GM12891 (cell line): ENCODE results near the gene APLF.

Experiments used
- DNase-seq: peaks from one replicate; pipeline ENCODE4 v3.0.0; 2011; ENCODE audit warnings: low spot score; ENCODE audit not compliant: insufficient read length
- FAIRE-seq: peaks from 2 replicates; lab custom pipeline; 2011; peaks lifted over from hg19 to GRCh38; lab: Jason Lieb, UNC
- PAX5 ChIP-seq: IDR thresholded peaks from 2 replicates; pipeline ENCODE4 v1.6.1; 2011; ENCODE audit warnings: low read length, moderate library complexity, mild to moderate bottlenecking; ENCODE audit not compliant: insufficient read depth, severe bottlenecking
- POLR2A ChIP-seq: IDR thresholded peaks from 2 replicates; pipeline ENCODE4 v1.6.1; 2011; ENCODE audit warnings: low read depth, low read length, control low read depth
- POLR2AphosphoS5 ChIP-seq: IDR thresholded peaks from 2 replicates; pipeline ENCODE4 v1.6.1; 2011; ENCODE audit warnings: low read depth, low read length, control low read depth
- POU2F2 ChIP-seq: IDR thresholded peaks from 2 replicates; pipeline ENCODE4 v1.6.1; 2011; ENCODE audit warnings: low read depth, mild to moderate bottlenecking, control low read depth, low read length, moderate library complexity
- SPI1 ChIP-seq: IDR thresholded peaks from 2 replicates; pipeline ENCODE4 v1.6.1; 2011; ENCODE audit warnings: low read depth, low read length, control low read depth
- TAF1 ChIP-seq: IDR thresholded peaks from 2 replicates; pipeline ENCODE4 v1.6.1; 2011; ENCODE audit warnings: low read depth, low read length, control low read depth

The APLF gene

GRCh38 chr2:68428126-68428525, 39.3 kb upstream of the APLF start:
- TF ChIP-seq POU2F2 (no peak), PAX5 (no peak), POLR2AphosphoS5 (no peak), POLR2A (no peak), SPI1 (no peak), TAF1 (no peak)
- no peak for DNase-seq
- FAIRE-seq = no peak

- DNase-seq = no peak
- no peak for FAIRE-seq
- TF ChIP-seq POU2F2 = no peak
- TF ChIP-seq SPI1 = no peak
- TF ChIP-seq PAX5 = no peak
- TF ChIP-seq TAF1 = no peak
These were observed 38.6 kb upstream of the APLF start for GRCh38 chr2:68428746-68429145.

GRCh38 chr2:68429311-68429826, 38.0 kb upstream of the APLF start:
- no peak for FAIRE-seq

GRCh38 chr2:68431316-68431972, 35.9 kb upstream of the APLF start:
- no peak for FAIRE-seq
- TF ChIP-seq PAX5 = no peak
- no peak for TF ChIP-seq POLR2AphosphoS5
- TF ChIP-seq POU2F2 = no peak
- no peak for TF ChIP-seq TAF1
- no peak for TF ChIP-seq POLR2A
- no peak for TF ChIP-seq SPI1
- DNase-seq = no peak

More at GRCh38 chr2:68429311-68429826, 38.0 kb upstream of the APLF start:
- DNase-seq = no peak
- no peak for TF ChIP-seq PAX5
- no peak for TF ChIP-seq POU2F2
- no peak for TF ChIP-seq SPI1
- TF ChIP-seq POLR2A = no peak
- no peak for TF ChIP-seq POLR2AphosphoS5
- no peak for TF ChIP-seq TAF1

- no peak for DNase-seq
- FAIRE-seq = no peak
- TF ChIP-seq POLR2AphosphoS5 = no peak
- no peak for TF ChIP-seq TAF1
- TF ChIP-seq POU2F2 = no peak
- no peak for TF ChIP-seq POLR2A
- no peak for TF ChIP-seq PAX5
- TF ChIP-seq SPI1 = no peak
These were observed 34.4 kb upstream of the APLF start for GRCh38 chr2:68432696-68433658.

- FAIRE-seq (peak; percentile 76), DNase-seq (no peak)
- TF ChIP-seq POLR2A (no peak), TAF1 (no peak), POU2F2 (no peak), PAX5 (no peak), SPI1 (no peak), POLR2AphosphoS5 (no peak)
These were observed 32.4 kb upstream of the APLF start for GRCh38 chr2:68434981-68435380.

GRCh38 chr2:68435615-68436014, 31.8 kb upstream of the APLF start:
- TF ChIP-seq POU2F2 = no peak
- no peak for TF ChIP-seq POLR2A
- TF ChIP-seq SPI1 = no peak
- TF ChIP-seq TAF1 = no peak
- no peak for TF ChIP-seq POLR2AphosphoS5
- no peak for TF ChIP-seq PAX5
- no peak for DNase-seq
- FAIRE-seq = no peak

- no peak for FAIRE-seq
- DNase-seq = no peak
- no peak for TF ChIP-seq POLR2AphosphoS5
- no peak for TF ChIP-seq TAF1
- TF ChIP-seq POU2F2 = no peak
- no peak for TF ChIP-seq SPI1
- TF ChIP-seq PAX5 = no peak
- TF ChIP-seq POLR2A = no peak
These were observed 31.1 kb upstream of the APLF start for GRCh38 chr2:68436270-68436669.

- TF ChIP-seq PAX5 = no peak
- TF ChIP-seq POU2F2 = peak; percentile 99
- TF ChIP-seq TAF1 = no peak
- TF ChIP-seq SPI1 = peak; percentile 71
- TF ChIP-seq POLR2A = peak; percentile 100
- TF ChIP-seq POLR2AphosphoS5 = peak; percentile 100
- no peak for DNase-seq
- peak; percentile 89 for FAIRE-seq
These were observed 28.7 kb upstream of the APLF start for GRCh38 chr2:68438455-68439303.
